K562 (cell line): Measurements from ENCODE around the gene SHLD1. TPM values are rescaled to one million over a fixed set of nuclear protein-coding genes. Genes with fewer than 3 reads are reported as not detected.

Experiments used
- FUS ChIP-seq: fragments of 200-400 bp; formaldehyde crosslinking; optimal IDR thresholded peaks from 2 replicates; pipeline ENCODE3; 2017; ENCODE audit warnings: low read depth, low read length
- KDM2B ChIP-seq: fragments of 250-450 bp; sonication (Bioruptor Pico); IDR thresholded peaks from 2 replicates; pipeline ENCODE4 v1.8.0; 2021; ENCODE audit warnings: mild to moderate bottlenecking, moderate library complexity
- STAT5B ChIP-seq: fragments of 250-450 bp; sonication (Bioruptor Pico); IDR thresholded peaks from 2 replicates; pipeline ENCODE4 v1.8.0; 2021; ENCODE audit warnings: mild to moderate bottlenecking, inconsistent platforms
- TCF7L2 ChIP-seq: fragments of 150-350 bp; IDR thresholded peaks from 2 replicates; pipeline ENCODE4 v1.6.1; 2016; ENCODE audit warnings: low read depth, mild to moderate bottlenecking, low read length, moderate library complexity
- ZNF165 ChIP-seq: fragments of 250-450 bp; sonication (Bioruptor Pico); IDR thresholded peaks from 2 replicates; pipeline ENCODE4 v1.4.0; 2020; ENCODE audit warnings: borderline replicate concordance
- polyA plus RNA-seq, 8 experiments: library from polyadenylated mRNA; depleted of rRNA in 4 of 8; stranded (reverse) in 5 of 8; unstranded in 3 of 8; fragments of >200 nt; fragmentation: Nextera tagmentation in 2 of 8; fragmentation: Illumina TruSeq in 1 of 8; extraction: Ambion mirVana in 2 of 8; extraction: Trizol in 1 of 8; gene quantifications; 2 replicates each; pipeline versions ENCODE4 v1.2.1 to v1.2.3, GENCODE V29; 2011 to 2014; ENCODE audit warnings: inconsistent platforms in 1 of 8, missing spikeins in 1 of 8
- total RNA-seq, 7 experiments: library from RNA; depleted of rRNA in 6 of 7; stranded (reverse); fragments of >200 nt in 6 of 7; fragmentation: Illumina TruSeq in 2 of 7; extraction: Trizol in 2 of 7; gene quantifications; 2 replicates each; pipeline versions ENCODE4 v1.2.1 to v1.2.3, GENCODE V29; 2011 to 2021; ENCODE audit warnings: low replicate concordance in 1 of 7
- TF ChIP-seq, protein P1 (sequence below), 3 experiments: fragments of 200-800 bp in 1 of 3; sonication (Bioruptor generic) in 1 of 3; sonication (generic) in 1 of 3; formaldehyde crosslinking in 1 of 3; IDR thresholded peaks; 2 replicates each; pipeline versions ENCODE4 v1.6.1 to v1.8.0; 2016 to 2022; ENCODE audit warnings: mild to moderate bottlenecking in 2 of 3, missing compliant biosample characterization in 2 of 3, missing genetic modification characterization in 2 of 3, missing genetic modification reagents in 1 of 3
- TF ChIP-seq, protein P2 (sequence below), 2 experiments: fragments of 450-650 bp; conservative IDR thresholded peaks; 2 replicates each; pipeline ENCODE4 v1.6.1; 2017; ENCODE audit warnings: mild to moderate bottlenecking in 2 of 2, moderate library complexity in 2 of 2
- TF ChIP-seq, protein P3 (sequence below), 2 experiments: fragments of 450-650 bp; IDR thresholded peaks; 2 replicates each; pipeline ENCODE4 v1.6.1; 2016; ENCODE audit warnings: mild to moderate bottlenecking in 2 of 2, borderline replicate concordance in 1 of 2, low read depth in 1 of 2, moderate library complexity in 1 of 2
- TF ChIP-seq, protein P4 (sequence below): sonication (generic); formaldehyde crosslinking; IDR thresholded peaks from 2 replicates; pipeline ENCODE4 v1.8.0; 2022; ENCODE audit warnings: mild to moderate bottlenecking, missing genetic modification reagents
- TF ChIP-seq, protein P5 (sequence below): fragments of 450-650 bp; IDR thresholded peaks from 2 replicates; pipeline ENCODE4 v1.6.1; 2016
- TF ChIP-seq, protein P6 (sequence below): fragments of 450-650 bp; IDR thresholded peaks from one replicate; pipeline ENCODE4 v1.6.1; 2018; ENCODE audit warnings: mild to moderate bottlenecking, moderate library complexity; ENCODE audit not compliant: partially characterized antibody

Gene SHLD1
- total and polyA plus RNA-seq, 9 of the 15 experiments (the other 6 are each of a cell fraction or from before 2014, with no cell fraction given): 3.7 to 21.6 (median 8.2) TPM

DNA sequence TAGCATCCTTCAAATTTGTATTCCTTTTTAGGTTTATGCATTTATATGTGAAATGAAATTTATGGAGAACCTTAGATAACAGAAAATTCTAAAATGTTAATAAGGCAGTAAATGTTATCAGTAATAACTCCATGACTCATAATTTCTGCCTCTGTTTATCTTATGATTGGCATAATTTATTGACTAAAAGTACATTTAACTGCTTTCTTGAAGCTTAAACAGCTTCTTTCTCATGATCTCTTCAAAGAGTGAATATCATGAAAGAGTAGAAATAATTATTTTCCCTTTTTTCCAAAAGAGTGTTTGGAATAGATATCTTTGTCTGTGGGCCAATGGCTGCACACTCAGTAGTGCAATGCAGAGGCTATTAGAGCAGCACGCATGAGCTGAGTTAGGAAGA is 91.3 kb downstream of the SHLD1 start (continued):
- TF ChIP-seq, protein P1, sequence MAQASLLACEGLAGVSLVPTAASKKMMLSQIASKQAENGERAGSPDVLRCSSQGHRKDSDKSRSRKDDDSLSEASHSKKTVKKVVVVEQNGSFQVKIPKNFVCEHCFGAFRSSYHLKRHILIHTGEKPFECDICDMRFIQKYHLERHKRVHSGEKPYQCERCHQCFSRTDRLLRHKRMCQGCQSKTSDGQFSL (CRISPR knock-in tag; IDR thresholded peaks at IDR 0.05): no peak
- TF ChIP-seq, protein P1 (tag; IDR thresholded peaks at IDR 0.05): no peak
- no peak for TF ChIP-seq STAT5B (CRISPR knock-in tag)
- TF ChIP-seq, protein P2, sequence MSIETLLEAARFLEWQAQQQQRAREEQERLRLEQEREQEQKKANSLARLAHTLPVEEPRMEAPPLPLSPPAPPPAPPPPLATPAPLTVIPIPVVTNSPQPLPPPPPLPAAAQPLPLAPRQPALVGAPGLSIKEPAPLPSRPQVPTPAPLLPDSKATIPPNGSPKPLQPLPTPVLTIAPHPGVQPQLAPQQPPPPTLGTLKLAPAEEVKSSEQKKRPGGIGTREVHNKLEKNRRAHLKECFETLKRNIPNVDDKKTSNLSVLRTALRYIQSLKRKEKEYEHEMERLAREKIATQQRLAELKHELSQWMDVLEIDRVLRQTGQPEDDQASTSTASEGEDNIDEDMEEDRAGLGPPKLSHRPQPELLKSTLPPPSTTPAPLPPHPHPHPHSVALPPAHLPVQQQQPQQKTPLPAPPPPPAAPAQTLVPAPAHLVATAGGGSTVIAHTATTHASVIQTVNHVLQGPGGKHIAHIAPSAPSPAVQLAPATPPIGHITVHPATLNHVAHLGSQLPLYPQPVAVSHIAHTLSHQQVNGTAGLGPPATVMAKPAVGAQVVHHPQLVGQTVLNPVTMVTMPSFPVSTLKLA (conservative IDR thresholded peaks at IDR 0.05): no peak
- TF ChIP-seq ZNF165 (CRISPR knock-in tag): no peak
- TF ChIP-seq, protein P3, sequence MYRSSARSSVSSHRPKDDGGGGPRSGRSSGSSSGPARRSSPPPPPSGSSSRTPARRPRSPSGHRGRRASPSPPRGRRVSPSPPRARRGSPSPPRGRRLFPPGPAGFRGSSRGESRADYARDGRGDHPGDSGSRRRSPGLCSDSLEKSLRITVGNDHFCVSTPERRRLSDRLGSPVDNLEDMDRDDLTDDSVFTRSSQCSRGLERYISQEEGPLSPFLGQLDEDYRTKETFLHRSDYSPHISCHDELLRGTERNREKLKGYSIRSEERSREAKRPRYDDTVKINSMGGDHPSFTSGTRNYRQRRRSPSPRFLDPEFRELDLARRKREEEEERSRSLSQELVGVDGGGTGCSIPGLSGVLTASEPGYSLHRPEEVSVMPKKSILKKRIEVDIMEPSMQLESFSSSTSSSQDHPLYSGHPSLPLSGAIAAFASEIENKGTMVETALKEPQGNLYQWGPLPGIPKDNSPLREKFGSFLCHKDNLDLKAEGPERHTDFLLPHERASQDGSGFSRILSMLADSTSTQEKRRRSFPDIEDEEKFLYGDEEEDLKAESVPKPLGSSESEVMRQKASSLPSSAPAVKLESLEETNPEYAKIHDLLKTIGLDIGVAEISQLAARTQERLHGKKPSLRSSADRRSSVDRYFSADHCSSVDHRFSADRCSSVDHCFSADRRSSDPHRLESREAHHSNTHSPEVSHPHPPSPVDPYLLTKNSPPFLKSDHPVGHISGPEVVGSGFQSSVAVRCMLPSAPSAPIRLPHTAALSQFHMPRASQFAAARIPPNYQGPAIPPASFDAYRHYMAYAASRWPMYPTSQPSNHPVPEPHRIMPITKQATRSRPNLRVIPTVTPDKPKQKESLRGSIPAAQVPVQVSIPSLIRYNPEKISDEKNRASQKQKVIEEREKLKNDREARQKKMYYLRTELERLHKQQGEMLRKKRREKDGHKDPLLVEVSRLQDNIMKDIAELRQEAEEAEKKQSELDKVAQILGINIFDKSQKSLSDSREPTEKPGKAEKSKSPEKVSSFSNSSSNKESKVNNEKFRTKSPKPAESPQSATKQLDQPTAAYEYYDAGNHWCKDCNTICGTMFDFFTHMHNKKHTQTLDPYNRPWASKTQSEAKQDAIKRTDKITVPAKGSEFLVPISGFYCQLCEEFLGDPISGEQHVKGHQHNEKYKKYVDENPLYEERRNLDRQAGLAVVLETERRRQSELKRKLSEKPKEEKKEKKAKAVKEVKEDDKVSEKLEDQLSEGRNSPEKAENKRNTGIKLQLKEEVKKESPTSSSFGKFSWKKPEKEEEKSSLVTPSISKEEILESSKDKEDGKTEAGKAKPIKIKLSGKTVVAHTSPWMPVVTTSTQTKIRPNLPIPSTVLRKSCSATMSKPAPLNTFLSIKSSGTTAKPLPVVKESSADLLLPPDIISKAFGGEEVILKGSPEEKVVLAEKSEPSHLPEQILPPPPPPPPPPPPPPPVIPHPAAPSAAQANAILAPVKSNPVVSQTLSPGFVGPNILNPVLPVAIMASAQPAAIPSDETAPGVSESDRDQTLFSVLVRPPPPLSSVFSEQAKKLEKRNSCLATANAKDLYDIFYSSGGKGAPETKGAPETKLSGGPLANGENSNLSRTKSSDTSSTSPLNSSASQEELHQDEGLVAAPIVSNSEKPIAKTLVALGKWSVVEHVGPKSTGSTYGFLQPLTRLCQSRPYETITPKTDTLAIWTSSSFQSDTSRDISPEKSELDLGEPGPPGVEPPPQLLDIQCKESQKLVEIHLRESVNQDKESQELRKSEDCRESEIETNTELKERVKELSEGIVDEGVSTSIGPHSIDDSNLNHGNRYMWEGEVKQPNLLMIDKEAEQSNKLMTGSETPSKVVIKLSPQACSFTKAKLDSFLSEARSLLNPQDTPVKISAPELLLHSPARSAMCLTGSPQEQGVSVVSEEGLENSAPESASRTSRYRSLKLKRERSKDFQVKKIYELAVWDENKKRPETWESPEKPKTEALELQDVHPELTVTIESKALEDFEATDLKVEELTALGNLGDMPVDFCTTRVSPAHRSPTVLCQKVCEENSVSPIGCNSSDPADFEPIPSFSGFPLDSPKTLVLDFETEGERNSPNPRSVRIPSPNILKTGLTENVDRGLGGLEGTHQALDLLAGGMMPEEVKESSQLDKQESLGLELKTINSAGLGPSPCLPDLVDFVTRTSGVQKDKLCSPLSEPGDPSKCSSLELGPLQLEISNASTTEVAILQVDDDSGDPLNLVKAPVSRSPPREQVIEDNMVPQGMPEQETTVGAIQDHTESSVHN (IDR thresholded peaks at IDR 0.05; ENCODE audit: borderline replicate concordance in 1 of 2, low read depth in 1 of 2): no peak
- no peak for TF ChIP-seq TCF7L2
- TF ChIP-seq, protein P4, sequence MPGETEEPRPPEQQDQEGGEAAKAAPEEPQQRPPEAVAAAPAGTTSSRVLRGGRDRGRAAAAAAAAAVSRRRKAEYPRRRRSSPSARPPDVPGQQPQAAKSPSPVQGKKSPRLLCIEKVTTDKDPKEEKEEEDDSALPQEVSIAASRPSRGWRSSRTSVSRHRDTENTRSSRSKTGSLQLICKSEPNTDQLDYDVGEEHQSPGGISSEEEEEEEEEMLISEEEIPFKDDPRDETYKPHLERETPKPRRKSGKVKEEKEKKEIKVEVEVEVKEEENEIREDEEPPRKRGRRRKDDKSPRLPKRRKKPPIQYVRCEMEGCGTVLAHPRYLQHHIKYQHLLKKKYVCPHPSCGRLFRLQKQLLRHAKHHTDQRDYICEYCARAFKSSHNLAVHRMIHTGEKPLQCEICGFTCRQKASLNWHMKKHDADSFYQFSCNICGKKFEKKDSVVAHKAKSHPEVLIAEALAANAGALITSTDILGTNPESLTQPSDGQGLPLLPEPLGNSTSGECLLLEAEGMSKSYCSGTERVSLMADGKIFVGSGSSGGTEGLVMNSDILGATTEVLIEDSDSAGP: no peak
- no peak for TF ChIP-seq FUS
- TF ChIP-seq KDM2B (CRISPR knock-in tag): no peak
- TF ChIP-seq, protein P5, sequence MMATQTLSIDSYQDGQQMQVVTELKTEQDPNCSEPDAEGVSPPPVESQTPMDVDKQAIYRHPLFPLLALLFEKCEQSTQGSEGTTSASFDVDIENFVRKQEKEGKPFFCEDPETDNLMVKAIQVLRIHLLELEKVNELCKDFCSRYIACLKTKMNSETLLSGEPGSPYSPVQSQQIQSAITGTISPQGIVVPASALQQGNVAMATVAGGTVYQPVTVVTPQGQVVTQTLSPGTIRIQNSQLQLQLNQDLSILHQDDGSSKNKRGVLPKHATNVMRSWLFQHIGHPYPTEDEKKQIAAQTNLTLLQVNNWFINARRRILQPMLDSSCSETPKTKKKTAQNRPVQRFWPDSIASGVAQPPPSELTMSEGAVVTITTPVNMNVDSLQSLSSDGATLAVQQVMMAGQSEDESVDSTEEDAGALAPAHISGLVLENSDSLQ: no peak
- TF ChIP-seq, protein P6, sequence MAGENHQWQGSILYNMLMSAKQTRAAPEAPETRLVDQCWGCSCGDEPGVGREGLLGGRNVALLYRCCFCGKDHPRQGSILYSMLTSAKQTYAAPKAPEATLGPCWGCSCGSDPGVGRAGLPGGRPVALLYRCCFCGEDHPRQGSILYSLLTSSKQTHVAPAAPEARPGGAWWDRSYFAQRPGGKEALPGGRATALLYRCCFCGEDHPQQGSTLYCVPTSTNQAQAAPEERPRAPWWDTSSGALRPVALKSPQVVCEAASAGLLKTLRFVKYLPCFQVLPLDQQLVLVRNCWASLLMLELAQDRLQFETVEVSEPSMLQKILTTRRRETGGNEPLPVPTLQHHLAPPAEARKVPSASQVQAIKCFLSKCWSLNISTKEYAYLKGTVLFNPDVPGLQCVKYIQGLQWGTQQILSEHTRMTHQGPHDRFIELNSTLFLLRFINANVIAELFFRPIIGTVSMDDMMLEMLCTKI: no peak
